HTERT RPE-1 (cell line): ENCODE measurements around the gene ZEB2.
"Not testable (repeated sequence)": the region's sequence is repeated elsewhere in the genome, so short reads cannot be mapped to it uniquely, and the experiment has no call there.

ENCODE experiments used
- in situ Hi-C: fragments of 300-500 bp; cut with MboI; formaldehyde crosslinking; loops from 4 replicates; pipeline ENCODE4 v1.14.3; 2020; ENCODE audit warnings: low sequenced_read_pairs

ZEB2 gene

DNA sequence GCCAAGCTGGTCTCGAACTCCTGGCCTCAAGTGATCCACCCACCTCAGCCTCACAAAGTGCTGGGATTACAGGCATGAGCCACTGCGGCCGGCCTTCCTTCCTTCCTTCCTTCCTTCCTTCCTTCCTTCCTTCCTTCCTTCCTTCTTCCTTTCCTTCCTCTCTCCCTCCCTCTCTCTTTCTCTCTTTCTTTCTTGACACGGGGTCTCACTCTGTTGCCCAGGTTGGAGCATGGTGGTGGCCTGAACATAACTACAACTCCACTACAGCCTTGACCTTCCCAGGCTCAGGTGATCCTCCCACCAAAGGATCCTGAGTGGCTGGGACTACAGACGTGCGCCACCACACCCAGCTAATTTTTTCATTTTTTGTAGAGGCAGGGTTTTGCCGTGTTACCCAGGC lies 155.7 kb downstream of the ZEB2 start:
- in situ Hi-C loops = not testable (repeated sequence)

DNA sequence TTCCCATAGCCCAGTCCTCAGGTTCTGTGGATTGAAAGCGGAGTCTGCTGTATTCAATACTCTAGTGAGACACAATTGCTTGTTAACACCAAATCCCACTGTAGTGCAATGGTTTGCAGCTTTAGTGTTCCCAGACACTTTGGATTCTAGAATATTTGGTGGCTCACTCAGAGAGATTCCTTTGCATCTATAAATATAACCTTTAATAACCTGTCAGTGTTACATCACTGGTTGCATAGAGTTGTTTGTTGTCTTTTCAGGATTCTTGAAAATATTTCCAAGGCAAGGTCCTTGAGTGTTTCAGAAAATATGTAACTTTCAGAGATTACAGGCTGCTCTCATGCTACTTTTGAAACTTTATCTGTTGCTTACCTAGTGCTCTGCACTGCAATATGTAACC lies 157.5 kb downstream of the ZEB2 start:
- in situ Hi-C loops = no loop called here

DNA sequence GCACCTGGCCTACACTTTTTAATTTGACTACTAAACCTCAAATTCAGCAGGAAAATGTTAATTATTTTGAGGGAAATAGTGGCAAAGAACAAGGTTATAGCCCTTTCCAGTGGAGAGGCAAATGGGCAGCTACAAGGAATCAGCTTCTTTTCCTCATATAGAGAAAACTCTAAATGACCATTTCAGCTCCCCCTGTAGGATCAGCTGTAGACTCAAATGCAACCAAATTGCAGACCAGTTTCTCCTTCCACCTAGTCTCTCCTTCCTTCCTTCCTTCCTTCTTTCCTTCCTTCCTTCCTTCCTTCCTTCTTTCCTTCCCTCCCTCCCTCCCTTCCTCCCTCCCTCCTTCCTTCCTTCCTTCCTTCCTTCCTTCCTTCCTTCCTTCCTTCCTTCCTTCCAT lies 158.2 kb downstream of the ZEB2 start:
- in situ Hi-C loops = no loop called here

DNA sequence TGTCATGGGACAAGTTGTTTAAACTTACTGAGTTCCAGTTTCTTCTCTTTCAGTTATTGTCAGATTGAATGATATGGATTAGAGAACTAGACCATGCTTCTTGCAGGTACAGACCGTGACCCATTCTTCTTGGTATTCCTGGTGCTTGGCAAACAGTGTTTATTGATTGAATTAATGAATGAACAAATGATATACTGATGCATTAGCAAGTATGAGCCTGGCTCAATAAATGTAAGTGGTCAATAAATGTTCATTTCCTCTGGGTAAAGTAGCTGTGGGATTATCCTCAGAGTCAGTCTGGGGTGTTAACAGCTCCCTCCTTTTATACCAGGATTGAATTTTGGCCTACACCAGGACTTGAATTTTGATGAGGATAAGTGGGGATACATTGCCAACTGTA lies 160.2 kb downstream of the ZEB2 start:
- in situ Hi-C loops = no loop called here

DNA sequence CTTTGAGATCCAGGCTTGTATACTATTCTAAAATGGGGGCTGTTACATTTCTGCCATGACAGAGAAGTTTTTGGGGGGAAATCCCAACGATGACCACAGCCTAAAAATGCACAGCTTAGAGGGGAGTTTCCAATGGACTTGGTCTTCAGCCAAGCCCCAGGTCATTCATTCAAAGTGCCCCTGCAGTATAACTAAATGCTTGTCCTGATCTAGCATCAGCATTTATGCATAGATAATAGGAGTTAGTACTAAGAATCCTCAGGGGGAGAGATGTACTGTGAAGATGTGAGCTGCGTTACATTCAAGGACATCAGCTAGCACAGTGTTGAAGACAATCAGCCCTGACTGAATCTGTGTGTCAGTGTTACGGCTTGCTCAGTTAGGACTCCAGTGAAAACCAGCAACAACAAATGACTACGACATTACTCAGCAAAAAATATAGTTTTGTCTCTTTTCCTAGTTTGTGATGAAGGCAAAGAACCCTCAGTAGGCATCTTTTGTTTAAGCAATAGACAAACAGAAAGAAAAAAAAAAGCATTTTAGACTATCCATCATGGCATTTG lies 160.9 kb downstream of the ZEB2 start:
- in situ Hi-C loops = no loop called here

DNA sequence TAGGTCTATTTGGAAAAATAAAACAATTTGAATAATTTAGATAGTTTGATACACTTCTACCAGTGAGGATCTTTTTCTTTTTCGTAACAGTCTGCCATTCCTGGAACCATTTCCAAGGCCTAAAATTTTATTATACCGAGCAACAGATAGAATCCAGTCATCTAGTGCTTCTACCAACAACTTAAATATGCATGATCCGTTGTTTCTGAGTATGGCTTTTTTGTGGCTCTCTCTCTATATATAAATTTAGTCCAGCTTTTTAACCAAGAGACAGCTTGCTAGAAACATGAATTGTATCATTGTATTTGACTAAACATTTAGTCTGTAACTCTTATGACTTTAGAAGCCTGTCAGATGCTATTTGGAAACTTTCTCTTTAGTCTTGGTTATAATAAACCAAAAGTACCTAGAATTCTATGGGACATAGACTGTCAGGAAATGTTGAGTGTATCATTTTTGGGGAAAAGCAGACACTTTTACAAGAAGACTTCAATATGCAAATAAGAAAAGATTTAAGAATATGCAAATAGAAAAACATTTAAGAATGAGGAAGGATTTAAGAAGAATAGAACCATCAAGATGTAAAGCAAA lies 161.4 kb downstream of the ZEB2 start:
- in situ Hi-C loops = no loop called here

GRCh38 chr2:144357623-144358373 lies 162.1 kb downstream of the ZEB2 start:
- in situ Hi-C loops = no loop called here

DNA sequence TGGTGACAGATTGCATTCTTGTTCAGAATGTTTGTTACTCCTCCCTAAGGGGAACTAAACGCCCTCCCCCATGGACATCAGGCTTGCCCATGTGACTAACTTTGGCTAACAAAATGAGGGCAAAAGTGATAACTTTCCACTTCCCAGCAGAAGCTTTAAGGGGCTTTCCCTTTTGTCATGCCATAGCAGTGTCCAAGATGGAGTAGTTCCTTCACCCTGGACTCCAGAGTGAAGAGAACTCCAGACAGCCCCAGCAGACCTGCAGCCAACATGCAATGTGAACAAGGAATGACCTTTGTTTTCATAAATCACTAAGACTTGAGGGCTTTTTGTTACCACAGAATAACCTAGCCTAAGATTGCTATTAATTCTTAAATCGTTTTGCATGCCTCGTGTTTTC lies 163.5 kb downstream of the ZEB2 start:
- in situ Hi-C loops = no loop called here

- in situ Hi-C loops = no loop called here
Observed at GRCh38 chr2:144354953-144355352, 165.0 kb downstream of the ZEB2 start.

GRCh38 chr2:144351687-144352086 lies 168.2 kb downstream of the ZEB2 start:
- in situ Hi-C loops = no loop called here

DNA sequence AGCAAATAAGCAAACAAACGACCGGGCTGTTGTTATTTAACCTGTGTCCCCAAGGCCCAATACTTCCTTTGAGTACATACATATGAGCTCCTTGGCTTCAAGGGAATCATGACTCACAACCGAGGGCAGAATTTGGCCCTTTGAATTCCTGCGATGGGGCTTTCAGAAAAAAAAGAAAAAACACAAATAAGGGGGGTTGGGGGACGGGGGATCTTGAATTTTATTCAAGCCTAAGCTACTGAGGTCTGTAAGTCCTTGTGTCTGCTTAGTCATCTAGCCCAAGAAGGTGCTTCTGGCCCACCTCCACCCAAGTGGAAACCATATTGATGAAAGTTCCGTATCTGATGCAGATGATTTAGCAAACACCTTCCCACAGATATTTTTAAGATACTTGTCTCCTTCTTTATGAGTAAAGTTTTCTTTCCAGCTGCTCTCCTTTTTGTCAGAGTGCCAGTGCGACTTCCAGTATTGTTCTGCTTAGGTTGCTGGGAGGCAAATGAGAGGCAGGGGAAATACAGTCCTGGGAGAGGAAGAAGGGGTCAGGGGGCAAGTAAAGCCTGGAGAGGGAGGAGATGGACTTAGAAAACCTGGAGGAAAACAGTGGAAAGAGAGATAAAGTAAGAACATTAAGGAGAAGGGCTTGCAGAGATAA lies 169.6 kb downstream of the ZEB2 start:
- in situ Hi-C loops = no loop called here

- in situ Hi-C loops = no loop called here
Observed at GRCh38 chr2:144349674-144350073, 170.2 kb downstream of the ZEB2 start.

DNA sequence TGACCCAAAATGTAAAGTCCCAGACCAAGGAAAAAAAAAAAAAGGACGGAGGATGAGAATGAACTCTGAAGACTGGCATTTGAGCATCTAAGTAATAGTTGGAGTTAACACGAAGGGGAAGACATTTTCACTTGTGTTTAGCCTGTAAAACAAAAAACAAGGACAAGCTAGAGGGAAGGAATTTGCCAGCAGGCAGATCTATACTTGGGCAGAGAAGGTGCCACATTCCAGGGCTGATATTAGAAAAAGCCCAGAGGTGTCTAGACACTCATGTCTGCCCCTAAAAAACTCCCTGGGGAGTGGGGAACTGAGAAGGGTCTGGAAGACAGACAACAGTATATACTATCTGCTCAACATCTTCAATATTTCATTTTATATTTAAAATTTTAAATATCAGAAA lies 171.1 kb downstream of the ZEB2 start:
- in situ Hi-C loops = no loop called here

DNA sequence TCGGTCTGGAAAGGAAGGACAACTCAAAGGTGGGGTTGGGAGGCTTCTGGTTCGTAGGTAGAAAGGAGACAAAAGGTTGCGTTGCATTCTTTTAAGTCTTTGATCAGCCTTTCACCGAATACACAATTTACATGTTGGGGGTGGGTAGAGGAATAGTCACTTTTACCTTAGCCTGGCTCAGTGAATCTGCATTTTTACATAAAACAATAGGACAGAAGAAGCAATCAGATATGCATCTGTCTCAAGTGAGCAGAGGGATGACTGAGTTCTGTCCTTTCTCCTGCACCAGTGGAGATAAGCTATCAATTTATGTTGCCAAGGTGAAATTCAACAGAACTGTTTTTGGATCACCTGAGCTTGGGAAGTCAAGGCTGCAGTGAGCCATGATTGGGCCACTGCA lies 173.7 kb downstream of the ZEB2 start:
- in situ Hi-C loops = no loop called here

DNA sequence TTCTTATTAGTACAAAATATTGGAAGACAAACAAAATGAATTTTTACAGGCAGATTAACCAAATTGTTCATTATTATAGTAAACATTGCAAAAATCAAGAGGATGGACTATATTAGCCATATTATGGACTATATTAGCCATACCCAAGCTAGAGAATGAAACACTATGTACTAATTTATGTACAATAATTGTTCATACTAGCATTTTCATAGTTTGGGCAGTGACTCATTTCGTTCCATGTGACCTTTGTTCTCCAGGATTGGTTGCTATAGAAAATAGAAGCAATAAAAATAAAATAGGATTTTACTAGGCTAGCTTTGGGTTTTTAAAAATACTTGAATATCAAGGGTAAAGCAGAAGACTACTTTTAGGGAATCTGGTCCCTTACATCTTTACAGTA lies 176.8 kb downstream of the ZEB2 start:
- in situ Hi-C loops = no loop called here

DNA sequence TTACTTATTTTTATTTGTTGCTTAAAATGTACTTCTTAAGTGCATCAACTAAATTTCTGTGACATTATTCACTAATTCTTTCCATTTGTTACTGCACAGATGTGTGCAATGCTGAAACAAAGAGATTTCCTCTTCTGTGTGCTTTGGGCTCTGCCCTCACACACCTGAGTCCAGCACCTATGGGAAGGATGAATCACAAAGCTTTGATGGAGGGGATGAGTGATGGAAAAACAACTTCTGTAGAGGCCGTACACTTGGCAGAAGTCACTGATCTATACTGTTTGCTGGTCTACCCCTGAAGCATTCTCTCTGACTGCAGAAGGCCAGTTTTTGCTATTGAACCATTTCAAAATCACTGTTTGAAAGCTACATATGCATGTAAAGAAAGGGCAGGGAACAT lies 178.4 kb downstream of the ZEB2 start:
- in situ Hi-C loops = no loop called here

GRCh38 chr2:144339048-144339447 lies 180.9 kb downstream of the ZEB2 start:
- in situ Hi-C loops = no loop called here

DNA sequence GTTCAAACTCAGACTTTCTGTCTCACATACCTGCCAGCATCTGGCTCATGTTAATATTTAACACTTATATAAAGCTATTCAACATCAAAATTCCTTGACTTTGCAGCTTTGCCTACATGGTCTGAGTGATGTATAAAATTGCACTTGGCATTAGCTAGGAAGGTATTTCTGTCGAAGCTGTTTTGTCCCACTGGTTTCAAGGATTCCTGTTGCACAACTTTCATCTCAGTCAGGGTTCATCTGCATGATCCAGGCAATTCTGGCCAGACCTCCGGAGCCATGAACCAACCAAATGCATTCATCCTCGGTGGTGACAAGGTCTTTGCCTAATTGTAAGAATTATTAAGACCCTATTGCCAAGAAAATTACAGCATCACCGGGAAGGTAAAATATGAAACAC lies 185.4 kb downstream of the ZEB2 start:
- in situ Hi-C loops = no loop called here
